Spinal cord (tissue), 10 donors: ENCODE results near the gene MAML2. TPM values are rescaled to one million over a fixed set of nuclear protein-coding genes. Genes with fewer than 3 reads are reported as not detected.

Experiments used
- DNase-seq, 6 donors: peaks; one replicate each; pipeline versions ENCODE4 v3.0.0 to v3.0.0-alpha.2; 2013 to 2015; ENCODE audit warnings: low spot score in 6 of 6, low read depth in 4 of 6
- H3K27ac ChIP-seq: one replicate; pipeline ENCODE4 v1.5.1; 2013; ENCODE audit warnings: low read depth, low read length, control low read depth
- H3K27me3 ChIP-seq: one replicate; pipeline ENCODE4 v1.6.1; 2013; ENCODE audit warnings: low read length; ENCODE audit not compliant: control insufficient read depth, insufficient read depth
- H3K36me3 ChIP-seq: one replicate; pipeline ENCODE4 v1.6.1; 2013; ENCODE audit warnings: low read length; ENCODE audit not compliant: control insufficient read depth, insufficient read depth
- H3K4me1 ChIP-seq: one replicate; pipeline ENCODE4 v1.6.1; 2013; ENCODE audit warnings: low read length; ENCODE audit not compliant: control insufficient read depth, insufficient read depth
- H3K4me3 ChIP-seq: one replicate; pipeline ENCODE4 v1.5.1; 2013; ENCODE audit warnings: low read depth, low read length, control low read depth
- H3K9me3 ChIP-seq: one replicate; pipeline ENCODE4 v1.6.1; 2013; ENCODE audit warnings: low read length; ENCODE audit not compliant: control insufficient read depth, insufficient read depth
- WGBS: methylation state at CpG from one replicate; pipeline ENCODE4 v1.1.5; 2013; ENCODE audit warnings: missing lambda C conversion rate; ENCODE audit not compliant: insufficient coverage; 5-methylcytosine and 5-hydroxymethylcytosine counted together
- long read RNA-seq, 4 donors: transcript quantifications; one replicate each; lab custom pipeline, GENCODE V29; 2026
- polyA plus RNA-seq, 2 donors: library from polyadenylated mRNA; unstranded; fragments of 120-200 nt; gene quantifications; one replicate each; pipeline ENCODE4 v1.2.1, GENCODE V29; 2013; ENCODE audit not compliant: insufficient read length in 2 of 2
- total RNA-seq, 2 donors: library from RNA; depleted of rRNA in 1 of 2; stranded (reverse); fragments of 120-200 nt in 1 of 2; fragments of >200 nt in 1 of 2; gene quantifications; one replicate each; pipeline versions ENCODE4 v1.2.3 to v1.2.4, GENCODE V29; 2013 to 2014
- donor health status: healthy.

MAML2 gene
- 10 to 100 TPM; 18.6 to 18.9 TPM for total RNA-seq
- polyA plus RNA-seq: 10 to 100 TPM; 16.7 to 25.5 TPM
- long read RNA-seq, donor 1, partial matches to known transcripts: 0 of 3 reads
- long read RNA-seq, donor 1, other reads (novel, unspliced or antisense): 0 of 3 reads
- long read RNA-seq, donor 2: 0 reads
- long read RNA-seq, donor 3, transcript MAML2-202 (4 exons, 3,154 nt): major isoform, 7 of 7 reads
- long read RNA-seq, donor 3, partial matches to known transcripts: 0 of 7 reads
- long read RNA-seq, donor 3, other reads (novel, unspliced or antisense): 0 of 7 reads
- long read RNA-seq, donor 4, partial matches to known transcripts: 0 of 1 reads
- long read RNA-seq, donor 4, other reads (novel, unspliced or antisense): 0 of 1 reads

DNA sequence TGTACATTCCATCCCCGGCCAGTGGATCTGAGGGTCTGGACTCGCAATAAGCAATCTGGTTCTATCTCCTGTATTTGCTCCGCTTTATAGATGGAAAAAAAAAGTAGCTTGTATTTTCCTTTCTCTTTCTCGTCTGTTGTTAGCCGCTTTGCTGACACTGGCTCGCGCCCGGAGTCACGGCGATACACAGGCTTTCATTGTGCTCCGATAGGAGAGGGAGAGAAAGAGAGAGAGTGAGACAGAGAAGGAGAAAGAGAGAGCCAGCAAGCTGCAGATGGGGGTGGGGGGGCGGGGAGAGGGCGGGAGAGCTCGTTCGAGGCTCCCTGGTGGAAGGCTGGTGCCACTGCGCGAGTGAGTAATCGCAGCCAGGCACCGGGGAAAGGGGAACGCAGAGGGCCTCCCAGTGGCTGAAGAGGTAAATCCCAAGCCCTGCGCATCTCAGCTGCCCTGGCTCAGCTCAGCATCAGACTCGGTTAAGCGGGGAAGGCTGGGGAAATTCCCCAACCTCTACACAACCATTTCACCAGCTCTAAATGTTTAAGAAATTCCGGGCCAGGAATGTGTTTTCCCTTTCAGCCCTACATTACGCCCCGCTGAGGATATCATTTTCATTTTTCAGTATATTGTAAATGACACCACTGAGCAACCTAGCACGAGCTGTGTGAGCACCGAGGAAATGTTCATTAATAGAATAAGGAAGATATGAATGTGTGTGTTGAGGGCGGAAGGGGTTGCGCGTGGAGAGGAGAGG lies at the start of gene MAML2:
MAML2 (minus strand) TSS at position 235 of the 751 bp plus-strand sequence. CDS start 1,300 bp downstream, outside the sequence.
- peak within 1 kb of the TSS; percentile 85 for H3K4me3 ChIP-seq
- 30% methylated on average over 11 of the region's 31 CpGs for WGBS
- peaks cover 30% of the 10 kb centered on the region for H3K4me1 ChIP-seq
- H3K27ac ChIP-seq: peak within 1 kb of the TSS; percentile 94
- H3K9me3 ChIP-seq: no peaks in the 10 kb centered on the region
- no peaks in the 10 kb centered on the region for H3K27me3 ChIP-seq
- peaks cover 5% of the 10 kb centered on the region for H3K36me3 ChIP-seq
- DNase-seq: peak; percentile 74 to 98 (median 84)

DNA sequence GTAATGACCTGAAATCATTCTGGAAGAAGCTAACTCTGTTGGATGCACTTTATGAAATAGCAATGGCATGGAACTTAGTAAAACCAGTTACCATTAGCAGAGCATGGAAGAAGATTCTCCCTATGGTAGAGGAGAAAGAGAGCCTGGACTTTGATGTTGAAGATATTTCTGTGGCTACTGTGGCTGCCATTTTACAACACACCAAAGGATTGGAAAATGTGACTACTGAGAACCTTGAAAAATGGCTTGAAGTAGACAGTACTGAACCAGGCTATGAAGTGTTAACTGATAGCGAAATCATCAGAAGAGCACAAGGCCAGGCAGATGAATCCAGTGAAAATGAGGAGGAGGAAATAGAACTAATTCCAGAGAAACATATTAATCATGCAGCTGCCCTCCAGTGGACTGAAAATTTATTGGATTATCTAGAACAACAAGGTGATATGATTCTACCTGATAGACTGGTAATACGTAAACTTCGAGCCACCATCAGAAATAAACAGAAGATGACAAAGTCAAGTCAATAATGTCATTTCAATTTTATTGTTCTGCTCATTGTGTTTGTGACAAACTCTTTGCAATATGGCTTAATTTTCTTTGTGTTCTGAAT lies 48.8 kb upstream of the MAML2 start:
- no peaks in the 10 kb centered on the region for H3K36me3 ChIP-seq
- no peak overlapping the region for H3K4me3 ChIP-seq
- H3K4me1 ChIP-seq: no peaks in the 10 kb centered on the region
- no peaks in the 10 kb centered on the region for H3K9me3 ChIP-seq
- no CpG with 5 or more reads among the region's 3 CpGs for WGBS
- H3K27me3 ChIP-seq: no peaks in the 10 kb centered on the region
- DNase-seq: peak in 1 of 6 donors; percentile 4
- H3K27ac ChIP-seq: no peak overlapping the region

DNA sequence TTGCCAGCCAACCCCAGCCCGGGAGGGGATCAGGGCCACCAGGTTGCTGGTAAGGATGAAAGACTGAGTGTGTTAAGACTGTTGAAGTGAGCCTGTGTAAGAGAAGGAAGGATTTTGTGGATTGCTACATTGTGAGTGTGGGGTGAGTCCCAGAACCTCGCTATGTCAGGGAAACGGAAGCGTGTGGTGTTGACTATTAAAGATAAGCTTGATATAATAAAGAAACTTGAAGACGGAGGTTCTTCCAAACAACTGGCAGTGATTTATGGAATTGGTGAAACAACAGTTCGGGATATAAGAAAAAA lies 47.4 kb upstream of the MAML2 start:
- DNase-seq: no peak
- peak overlapping the region; percentile 78 for H3K27ac ChIP-seq
- WGBS: 45% methylated on average over 5 of the region's 6 CpGs

DNA sequence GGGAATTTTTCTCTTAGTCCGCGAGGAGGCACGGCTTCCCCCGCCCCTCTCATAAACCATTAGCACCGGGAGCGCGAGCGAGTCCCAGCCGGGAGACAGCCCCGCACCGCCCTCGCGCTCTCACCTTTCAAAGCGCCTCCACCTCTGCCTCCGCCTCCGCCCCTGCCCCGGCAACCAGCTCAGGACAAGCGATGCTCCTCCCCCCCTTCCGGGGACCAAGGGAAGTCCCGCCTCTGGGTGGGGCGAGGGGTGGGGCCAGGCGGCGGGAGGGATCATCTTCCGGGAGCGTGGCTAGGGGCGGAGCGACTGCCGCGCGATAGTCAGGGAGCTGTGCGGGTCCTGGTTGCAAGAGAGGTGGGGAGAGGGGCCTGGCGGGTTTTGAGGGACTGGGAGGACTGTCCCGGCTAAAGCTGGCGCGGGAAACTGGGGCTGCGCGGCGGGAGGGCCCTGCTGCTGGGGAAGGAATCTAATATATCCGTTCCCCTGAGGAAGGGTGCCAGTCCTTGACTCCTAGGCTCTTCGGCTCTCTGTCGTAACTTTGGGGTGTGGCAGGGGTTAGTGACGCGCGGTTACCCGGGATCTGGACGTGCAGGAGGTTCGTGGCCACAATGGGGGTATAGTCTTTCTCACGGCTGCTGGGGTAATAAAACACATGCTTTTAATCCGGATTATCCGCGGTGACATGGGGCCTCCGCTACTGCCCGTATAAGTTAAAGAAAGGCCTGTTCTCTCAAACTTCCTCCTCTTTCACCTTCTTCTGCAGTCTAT lies 46.9 kb upstream of the MAML2 start, which contains the start of the genes CCDC82 and JRKL:
CCDC82 (minus strand) TSS at position 193 of the 768 bp plus-strand sequence. CDS start 5,165 bp downstream, outside the sequence.
JRKL (plus strand) TSS at position 294 of the 768 bp plus-strand sequence. CDS start 637 bp downstream, outside the sequence.
- Histone ChIP-seq H3K27me3 (no peaks in the 10 kb centered on the region), H3K27ac (peak within 1 kb of the TSS; percentile 78), H3K9me3 (no peaks in the 10 kb centered on the region), H3K36me3 (no peaks in the 10 kb centered on the region), H3K4me1 (no peaks in the 10 kb centered on the region), H3K4me3 (peak within 1 kb of the TSS; percentile 94)
- DNase-seq: peak; percentile 83 to 98 (median 94)
- WGBS: 0% methylated on average over 33 of the region's 53 CpGs

More for the DNA sequence above, 47.4 kb upstream of the MAML2 start:
- Histone ChIP-seq H3K4me1 (no peaks in the 10 kb centered on the region), H3K9me3 (no peaks in the 10 kb centered on the region), H3K27me3 (no peaks in the 10 kb centered on the region), H3K36me3 (no peaks in the 10 kb centered on the region), H3K4me3 (peak overlapping the region; percentile 94)

DNA sequence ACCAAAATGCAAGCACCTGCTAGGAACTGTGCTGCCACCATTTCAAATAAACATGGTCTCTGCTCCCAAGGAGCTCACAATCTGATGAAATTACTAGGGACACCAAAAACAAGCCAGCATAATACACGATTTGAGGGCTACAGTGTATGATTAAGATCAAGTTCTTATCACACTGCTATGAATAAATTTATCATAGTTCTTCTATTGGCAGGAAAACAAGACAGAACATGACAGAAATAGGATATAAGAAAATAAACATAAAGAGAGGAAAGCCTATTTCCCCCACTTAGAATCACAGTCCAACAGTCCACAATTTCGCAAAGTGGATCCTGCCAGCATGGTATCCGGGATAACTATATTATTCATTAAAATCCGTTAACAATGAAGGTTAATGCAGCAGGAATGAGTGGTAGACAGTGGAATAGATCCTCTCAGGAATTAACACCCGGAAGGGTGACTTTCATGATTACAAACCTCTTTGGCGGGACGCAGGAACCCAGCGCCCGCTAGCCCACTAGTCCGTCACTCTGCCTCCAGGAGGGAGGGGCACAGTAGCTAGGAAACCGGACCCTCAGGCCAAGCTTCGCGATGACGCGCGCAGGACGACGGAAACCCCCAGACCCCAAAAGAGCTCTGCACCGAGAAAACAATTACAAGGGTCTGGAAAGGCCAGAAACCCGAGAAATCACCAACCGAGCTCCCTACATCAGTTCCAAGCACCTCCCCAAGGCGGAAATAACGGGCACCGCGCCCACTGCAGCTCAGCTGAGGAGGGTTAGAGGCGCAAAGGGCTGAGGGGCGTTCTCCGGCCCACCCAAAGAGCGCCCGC lies 46.1 kb upstream of the MAML2 start:
- no peaks in the 10 kb centered on the region for H3K4me1 ChIP-seq
- H3K4me3 ChIP-seq: peak overlapping the region; percentile 94
- under 1% methylated on average over 24 of the region's 30 CpGs for WGBS
- DNase-seq: peak; percentile 54 to 94 (median 65)
- no peaks in the 10 kb centered on the region for H3K36me3 ChIP-seq
- peak overlapping the region; percentile 78 for H3K27ac ChIP-seq
- no peaks in the 10 kb centered on the region for H3K9me3 ChIP-seq
- no peaks in the 10 kb centered on the region for H3K27me3 ChIP-seq

DNA sequence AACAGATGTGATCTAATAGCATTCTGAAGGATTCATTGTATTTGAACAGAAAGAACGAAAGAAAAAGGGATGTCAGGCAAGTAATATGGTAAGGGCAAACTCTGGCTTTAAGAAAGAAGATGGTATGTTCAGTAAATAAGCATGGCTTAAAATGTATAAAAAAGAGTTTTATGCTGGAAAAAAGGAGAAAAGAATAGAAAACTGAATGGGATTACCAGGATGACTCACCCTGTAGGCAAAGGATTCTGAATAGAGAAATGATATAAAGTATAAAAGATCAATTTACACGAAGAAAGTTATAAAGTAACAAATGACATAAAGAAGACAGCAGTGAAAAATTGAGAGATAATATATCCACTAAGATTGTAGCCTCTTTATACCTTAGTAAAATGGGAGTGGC lies 42.2 kb upstream of the MAML2 start:
- 67% methylated on average over 1 of the region's 2 CpGs for WGBS

DNA sequence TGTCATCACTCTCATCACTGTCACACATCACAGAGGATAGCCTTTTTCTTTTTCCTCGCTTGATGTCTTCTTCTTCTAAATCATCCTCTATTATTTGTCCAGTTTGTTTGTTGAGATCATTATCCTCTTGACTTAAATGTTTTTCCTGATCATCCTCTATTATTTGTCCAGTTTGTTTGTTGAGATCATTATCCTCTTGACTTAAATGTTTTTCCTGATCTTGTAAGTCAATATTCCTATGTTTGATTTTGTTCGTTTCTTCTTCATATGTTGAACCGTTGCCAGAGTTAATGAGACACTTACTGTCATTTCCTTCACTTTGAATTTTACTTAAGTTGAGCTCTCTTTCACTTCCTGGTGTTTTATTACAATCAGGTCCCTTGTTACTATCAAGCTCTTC lies 41.2 kb upstream of the MAML2 start:
- whole genome bisulfite sequencing: 69% methylated on average over 2 of the region's 3 CpGs
- H3K27me3 ChIP-seq: no peaks in the 10 kb centered on the region
- DNase-seq: no peak
- H3K27ac ChIP-seq: no peak overlapping the region
- no peaks in the 10 kb centered on the region for H3K9me3 ChIP-seq
- H3K36me3 ChIP-seq: no peaks in the 10 kb centered on the region
- H3K4me1 ChIP-seq: no peaks in the 10 kb centered on the region
- H3K4me3 ChIP-seq: no peak overlapping the region

More for the DNA sequence above, 42.2 kb upstream of the MAML2 start:
- Histone ChIP-seq H3K4me3 (no peak overlapping the region), H3K9me3 (no peaks in the 10 kb centered on the region), H3K27ac (no peak overlapping the region), H3K4me1 (no peaks in the 10 kb centered on the region), H3K36me3 (no peaks in the 10 kb centered on the region), H3K27me3 (no peaks in the 10 kb centered on the region)
- DNase-seq: no peak

DNA sequence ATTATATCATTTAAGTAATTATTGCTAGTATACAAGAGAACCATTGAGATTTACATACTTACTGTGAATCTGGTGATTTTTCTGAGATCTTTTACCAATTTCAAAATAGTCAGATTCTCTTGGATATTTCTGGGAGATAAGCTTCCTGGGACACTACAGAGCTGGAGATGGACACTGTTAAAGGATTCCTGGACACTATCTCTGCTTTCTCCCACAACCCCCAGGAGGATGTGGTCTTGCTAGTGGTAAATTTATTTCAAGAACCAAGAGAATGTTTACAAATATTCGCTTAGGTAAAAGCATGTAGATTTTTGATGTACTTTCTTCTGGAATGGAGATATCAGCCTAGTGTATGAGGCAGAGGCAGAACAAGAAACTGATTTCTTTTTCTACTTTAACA lies 33.8 kb upstream of the MAML2 start:
- Histone ChIP-seq H3K4me3 (no peak overlapping the region), H3K4me1 (no peaks in the 10 kb centered on the region), H3K27me3 (no peaks in the 10 kb centered on the region), H3K27ac (no peak overlapping the region), H3K9me3 (no peaks in the 10 kb centered on the region), H3K36me3 (no peaks in the 10 kb centered on the region)
- WGBS: no CpG with 5 or more reads among the region's 1 CpG
- DNase-seq: no peak
